ENCODE data around the gene ACER2. TPM values are rescaled to one million over a fixed set of nuclear protein-coding genes. Genes with fewer than 3 reads are reported as not detected.

ACER2 gene
- total RNA-seq, 1 experiment from 2014 or later: 2.4 TPM

GRCh38 chr9:19486803-19487202 lies 78.0 kb downstream of the ACER2 start:
- no peak for DNase-seq (ENCODE audit: low spot score)

DNA sequence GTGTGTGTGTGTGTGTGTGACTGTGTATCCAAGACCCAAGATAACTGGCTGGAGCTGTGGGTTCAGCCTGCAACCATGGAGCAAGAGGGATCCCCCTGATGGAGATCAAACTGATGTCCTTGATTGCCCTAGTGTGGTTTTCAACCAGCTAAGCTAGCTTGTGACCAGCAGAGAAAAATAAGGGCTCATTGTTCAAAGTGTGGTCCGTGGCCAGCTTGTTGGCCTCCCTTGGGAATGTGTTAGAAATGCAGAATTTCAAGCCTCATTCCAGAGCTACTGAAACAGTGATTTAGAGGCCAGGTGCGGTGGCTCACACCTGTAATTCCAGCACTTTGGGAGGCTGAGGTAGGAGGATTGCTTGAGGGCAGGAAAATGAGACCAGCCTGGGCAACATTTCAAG lies 79.9 kb downstream of the ACER2 start:
- no peak for DNase-seq (ENCODE audit: low spot score)

- DNase-seq (ENCODE audit: low spot score): no peak
These were observed 81.5 kb downstream of the ACER2 start for GRCh38 chr9:19490269-19490668.

DNA sequence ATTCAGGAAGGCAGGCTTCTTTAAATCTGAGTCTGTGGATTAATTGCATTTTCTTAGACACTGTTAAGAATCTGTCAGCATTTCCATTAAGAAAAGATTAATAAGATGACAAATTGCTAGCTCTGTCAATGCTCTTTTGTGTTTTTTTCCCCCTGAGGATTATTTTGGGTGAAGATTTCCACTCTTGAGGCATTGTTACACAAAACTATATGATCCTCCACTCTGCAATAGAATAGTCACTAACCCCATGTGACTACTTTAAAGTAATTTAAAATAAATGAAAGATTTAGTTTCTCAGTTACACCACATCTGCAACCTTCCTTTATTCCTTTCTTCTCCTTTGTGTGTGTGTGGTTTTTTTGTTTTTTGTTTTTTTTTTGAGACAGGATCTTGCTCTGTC lies 82.0 kb downstream of the ACER2 start:
- no peak for DNase-seq (ENCODE audit: low spot score)

GRCh38 chr9:19492775-19493173 lies 84.0 kb downstream of the ACER2 start:
- no peak for DNase-seq (ENCODE audit: low spot score)

DNA sequence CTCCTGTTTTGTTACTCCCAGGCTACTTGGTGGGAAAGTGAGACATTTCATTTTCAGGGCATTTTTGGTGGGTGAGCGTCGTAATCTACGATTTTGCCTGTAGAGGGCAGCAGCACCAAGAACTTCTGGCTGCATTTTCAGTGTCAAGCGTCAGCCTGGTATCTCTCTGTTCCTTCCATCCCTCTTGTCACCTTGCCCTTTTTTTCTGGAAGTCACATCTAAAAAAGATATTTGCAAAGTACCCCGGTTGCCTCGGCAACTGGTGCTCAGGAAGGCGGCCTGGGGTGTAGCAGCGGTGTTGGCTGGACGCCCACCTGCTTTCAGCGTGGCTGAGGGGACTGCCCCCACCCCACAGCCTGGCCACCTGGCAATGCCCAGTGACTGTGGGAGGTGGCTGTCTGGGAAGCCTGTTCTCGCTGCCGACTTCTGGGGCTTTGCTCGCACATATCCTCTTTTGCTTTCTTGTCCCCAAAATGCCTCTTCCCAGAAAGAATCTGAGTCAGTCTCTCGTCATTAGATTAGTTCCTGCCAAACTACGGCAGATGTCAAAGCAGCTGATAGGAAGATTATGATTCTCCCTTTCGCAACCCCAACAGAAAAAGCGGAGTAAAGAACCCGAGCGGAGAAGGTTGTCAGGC lies 84.5 kb downstream of the ACER2 start:
- DNase-seq (ENCODE audit: low spot score): peak; percentile 60

GRCh38 chr9:19493876-19494275 lies 85.1 kb downstream of the ACER2 start:
- no peak for DNase-seq (ENCODE audit: low spot score)

DNA sequence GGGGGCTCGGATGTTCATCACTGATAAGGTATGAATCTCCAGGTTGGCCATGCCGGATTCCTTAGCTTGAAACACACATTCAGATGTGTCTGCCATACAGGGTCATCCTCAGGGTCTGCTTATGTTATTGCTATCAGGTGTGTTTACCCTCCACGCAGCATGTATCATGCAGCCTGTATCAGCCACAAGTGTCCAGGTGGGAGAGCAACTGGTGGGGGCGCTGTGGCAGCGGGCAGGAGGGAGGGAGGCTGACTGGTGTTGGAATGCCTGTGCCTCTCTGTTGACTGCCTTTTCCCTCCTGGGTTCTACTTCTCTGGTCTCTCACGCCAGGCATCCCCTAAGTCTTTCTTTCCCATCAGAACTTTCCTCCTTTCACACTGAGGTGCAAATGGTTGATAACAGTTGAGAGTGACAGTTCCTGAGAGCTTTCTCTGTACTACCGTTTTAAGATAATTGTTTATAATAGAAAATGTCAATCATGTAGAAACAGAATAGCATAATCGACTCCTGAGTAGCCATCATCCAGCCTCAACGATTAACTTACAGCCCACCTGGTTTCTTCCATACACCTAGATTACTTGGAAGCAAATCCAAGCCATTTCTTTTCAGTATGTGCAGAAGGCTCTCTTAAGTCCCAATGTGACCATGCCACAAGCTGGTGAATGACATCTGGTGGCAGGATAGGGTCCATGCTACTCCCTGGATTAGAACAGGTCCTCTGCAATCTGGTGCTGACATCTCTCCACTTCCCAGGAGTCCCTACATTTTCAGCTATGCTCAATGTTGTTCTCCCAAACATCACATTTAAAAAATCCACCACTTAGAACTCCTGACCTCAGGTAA lies 86.6 kb downstream of the ACER2 start:
- no peak for DNase-seq (ENCODE audit: low spot score)

DNA sequence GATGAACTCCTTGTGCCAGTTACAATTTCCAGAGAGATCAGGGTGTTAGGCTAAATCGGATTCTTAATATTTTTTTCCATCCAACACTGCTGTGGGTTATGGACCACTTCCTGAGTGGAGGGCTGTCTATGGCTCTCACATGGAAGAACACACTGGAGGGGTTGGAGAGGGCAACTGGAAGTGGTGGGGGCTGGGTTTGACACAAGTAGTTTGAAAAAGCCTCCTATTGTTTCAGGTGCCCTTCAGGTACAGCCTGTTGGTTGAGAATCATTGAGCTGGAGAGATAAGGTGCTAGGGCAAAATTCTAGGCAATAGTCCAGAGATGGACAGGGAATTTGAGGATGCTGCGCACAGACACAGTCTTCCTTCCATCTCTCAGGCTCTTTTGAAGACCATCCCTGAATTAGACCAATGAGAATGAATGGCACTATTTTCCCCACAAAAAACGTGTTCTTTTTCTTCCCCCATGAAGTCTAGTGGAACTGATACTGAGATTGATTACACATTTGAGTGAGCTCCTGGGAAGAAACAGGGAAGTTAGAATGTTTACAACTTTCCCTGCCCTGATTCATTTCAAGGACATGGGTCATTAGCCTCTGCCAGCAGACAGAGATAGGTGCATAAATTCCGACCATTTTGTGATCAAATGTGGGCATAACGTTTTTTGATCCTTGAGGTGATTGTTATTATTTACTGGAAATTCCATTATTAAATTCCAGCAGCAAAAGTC lies 87.7 kb downstream of the ACER2 start:
- no peak for DNase-seq (ENCODE audit: low spot score)

DNA sequence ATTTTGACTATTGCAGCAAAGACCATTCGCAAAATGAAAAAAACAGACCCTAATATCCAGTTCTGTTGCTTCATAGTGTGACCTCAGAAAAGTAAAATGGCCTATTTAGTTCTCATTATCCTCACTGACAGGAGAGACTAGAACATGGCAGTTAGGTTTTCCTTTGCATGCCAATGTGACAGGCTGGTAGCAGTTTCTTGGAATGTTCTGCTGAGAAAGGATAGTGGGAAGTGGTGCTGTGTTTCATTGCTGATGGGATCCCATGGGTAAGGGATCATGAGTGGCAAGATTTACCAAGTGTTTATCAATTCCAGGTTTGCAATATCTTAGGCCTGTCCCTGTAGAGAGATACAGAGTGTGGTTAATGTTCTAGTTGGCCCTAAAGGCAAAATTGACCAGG lies 88.5 kb downstream of the ACER2 start:
- no peak for DNase-seq (ENCODE audit: low spot score)

DNA sequence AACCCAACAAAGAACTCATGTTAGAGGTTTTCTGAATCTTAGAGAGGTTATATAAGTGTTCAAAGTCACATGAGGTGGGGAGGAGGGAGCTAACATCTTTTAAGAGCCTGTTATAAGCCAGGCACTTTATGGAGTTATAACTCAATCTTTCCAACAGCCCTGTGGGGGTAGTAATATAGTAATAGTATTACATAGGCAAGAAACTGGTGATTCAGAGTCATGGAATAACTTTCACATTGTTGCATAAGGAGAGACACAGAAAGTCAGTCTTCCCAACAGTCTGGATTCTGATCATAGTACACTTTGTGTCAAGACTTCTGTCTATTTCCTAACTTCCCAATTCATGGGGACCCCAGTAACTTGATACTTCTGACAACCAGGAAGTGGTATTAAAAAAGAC lies 89.2 kb downstream of the ACER2 start:
- DNase-seq (ENCODE audit: low spot score): no peak

Other genes with a start within 250 kb of the ACER2 start
- gene DENND4C, start 178.3 kb upstream of the ACER2 start, total RNA-seq (2014; rRNA removed; shearing (Covaris generic)): 29.6 and 40.0 TPM in 2 replicates
- 1,074 and 1,922 TPM in 2 replicates for gene RPS6, start 28.8 kb upstream of the ACER2 start, total RNA-seq (2014; rRNA removed; shearing (Covaris generic))